AG09319 (cell line): ENCODE results near the gene CAMKK2.

ENCODE experiments used
- DNase-seq: peaks from one replicate; pipeline ENCODE4 v3.0.0-alpha.2; 2010; ENCODE audit warnings: low read depth; ENCODE audit errors: extremely low read depth
- CTCF ChIP-seq: IDR thresholded peaks from 2 replicates; pipeline ENCODE4 v1.5.1; 2011; ENCODE audit warnings: low read depth, mild to moderate bottlenecking, inconsistent platforms, low read length, moderate library complexity

The CAMKK2 gene

DNA sequence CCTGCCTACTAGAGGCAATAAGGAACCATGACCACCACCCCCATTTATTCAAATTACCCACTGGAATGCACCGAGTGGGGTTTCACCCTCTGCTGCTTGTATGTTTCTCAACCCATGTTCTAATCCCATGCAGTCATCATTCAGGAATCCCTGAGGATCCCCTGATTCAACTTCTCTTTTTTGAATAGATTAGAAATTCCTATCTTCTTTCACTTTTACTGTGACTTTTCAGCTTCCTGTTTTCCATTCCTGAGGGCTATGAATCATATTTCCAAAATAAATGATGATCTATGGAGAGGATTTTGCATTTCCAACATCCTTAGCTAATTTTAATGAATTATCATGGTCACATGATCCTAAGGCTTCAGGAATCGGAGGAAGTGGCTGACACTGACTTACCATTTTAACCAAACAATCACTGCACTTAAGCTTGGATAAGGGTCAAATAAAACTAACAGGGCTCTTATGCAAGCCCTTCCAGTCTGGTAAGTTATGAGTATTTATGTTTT lies 105.9 kb downstream of the CAMKK2 start:
- peak; percentile 67 for DNase-seq
- no peak for TF ChIP-seq CTCF

DNA sequence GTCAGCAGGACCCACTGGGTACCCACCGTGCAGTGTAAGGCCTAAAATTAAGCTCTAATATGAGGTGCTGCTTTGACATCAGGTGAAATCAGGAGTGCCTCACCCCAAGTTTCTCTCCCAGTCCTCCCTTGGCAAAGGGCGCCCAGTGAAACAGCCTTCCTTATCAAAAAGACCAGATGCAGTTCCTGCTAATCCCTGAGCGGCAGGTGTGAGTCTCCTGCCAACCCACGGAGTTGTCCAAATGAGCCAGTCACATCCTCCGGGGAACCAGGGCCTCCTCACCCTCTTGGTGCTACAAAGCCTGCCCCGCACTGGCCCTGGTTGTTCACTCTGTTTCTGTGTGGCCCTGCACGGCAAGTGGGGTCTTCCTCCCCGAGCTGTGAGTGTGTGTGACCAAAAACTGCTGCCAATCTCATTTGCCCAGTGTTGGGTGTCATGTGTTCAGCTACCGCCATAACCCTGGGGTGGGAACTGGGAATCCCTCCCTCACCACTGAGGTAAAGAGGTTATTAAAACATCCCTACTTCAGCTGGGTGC lies 106.8 kb downstream of the CAMKK2 start:
- no peak for TF ChIP-seq CTCF
- DNase-seq, result no peak

DNA sequence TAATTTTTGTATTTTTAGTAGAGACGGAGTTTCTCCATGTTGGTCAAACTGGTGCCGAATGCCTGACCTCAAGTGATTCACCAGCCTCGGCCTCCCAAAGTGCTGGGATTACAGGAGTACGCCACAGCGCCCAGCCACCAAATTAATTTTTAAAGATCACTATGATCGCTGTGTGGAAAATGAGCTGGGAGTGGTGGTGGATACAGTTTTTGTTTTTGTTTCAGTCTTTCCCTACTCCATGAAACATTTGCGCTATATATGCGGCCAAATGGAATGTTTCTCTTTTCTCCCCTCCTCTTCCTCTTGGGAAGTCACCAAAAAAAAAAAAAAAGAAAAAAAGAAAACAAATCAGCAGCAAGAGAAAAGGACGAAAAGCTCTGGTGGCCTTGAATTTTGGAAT lies 107.4 kb downstream of the CAMKK2 start:
- DNase-seq, result no peak
- no peak for TF ChIP-seq CTCF

DNA sequence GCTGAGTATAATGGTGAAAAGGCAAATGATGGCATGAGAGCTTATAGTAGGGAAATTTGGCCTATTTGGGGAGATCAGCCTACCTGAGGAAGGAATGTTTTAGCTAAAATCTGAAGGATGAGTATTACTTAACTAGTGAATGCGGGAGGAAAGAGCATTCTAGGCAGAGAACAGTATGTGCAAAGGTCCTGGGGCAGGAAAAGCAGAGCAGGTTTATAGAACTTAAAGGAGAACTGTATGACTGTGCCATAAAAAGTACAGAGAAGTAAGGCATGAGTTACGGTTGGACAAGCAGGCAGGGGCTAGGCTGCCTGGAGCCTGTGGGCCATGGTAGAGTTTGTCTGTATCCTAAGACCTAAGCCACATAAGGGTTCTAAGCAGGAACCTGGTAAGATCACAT lies 108.3 kb downstream of the CAMKK2 start:
- no peak for TF ChIP-seq CTCF
- DNase-seq, result no peak
